SK-N-SH (cell line): ENCODE measurements around the gene COL4A2. TPM values are rescaled to one million over a fixed set of nuclear protein-coding genes. Genes with fewer than 3 reads are reported as not detected.

Experiments used
- CTCF ChIA-PET: fragments of 300-600, 350-600 bp; formaldehyde crosslinking; extraction: SDS; loops from one replicate; lab custom pipeline; 2021; lab: Yijun Ruan, JAX
- POLR2A ChIA-PET: fragments of 350-600 bp; sonication (Branson Sonifier 250); formaldehyde crosslinking; extraction: SDS; loops from one replicate; lab custom pipeline; 2020; ENCODE audit warnings: antibody characterized with exemption, inconsistent platforms; lab: Yijun Ruan, JAX
- DNase-seq: peaks from one replicate; pipeline ENCODE4 v3.0.0; 2012
- H2AFZ ChIP-seq: fragments of 200-600 bp; sonication (generic); 2 replicates; pipeline ENCODE4 v1.8.1; 2016; ENCODE audit warnings: antibody characterized with exemption, mild to moderate bottlenecking, low read depth
- H3F3A ChIP-seq: fragments of 200-600 bp; sonication (generic); replicated peaks from 2 replicates; pipeline ENCODE3; 2016; ENCODE audit warnings: antibody characterized with exemption, mild to moderate bottlenecking; ENCODE audit not compliant: insufficient read depth
- H3K27ac ChIP-seq, 2 experiments: fragments of 200-500 bp in 1 of 2; fragments of 200-600 bp in 1 of 2; sonication (Bioruptor generic) in 1 of 2; sonication (generic), shearing (Covaris generic) in 1 of 2; 2 replicates each; pipeline versions ENCODE4 v1.5.1 to v1.6.1; 2014 to 2016; ENCODE audit warnings: low read depth in 2 of 2, inconsistent platforms in 1 of 2, low read length in 1 of 2, mild to moderate bottlenecking in 1 of 2, mixed read lengths in 1 of 2
- H3K27me3 ChIP-seq: fragments of 200-600 bp; sonication (generic), shearing (Covaris generic); 2 replicates; pipeline ENCODE4 v1.6.1; 2016; ENCODE audit warnings: mixed run types; ENCODE audit not compliant: insufficient read depth
- H3K36me3 ChIP-seq, 2 experiments: fragments of 200-500 bp in 1 of 2; fragments of 200-600 bp in 1 of 2; sonication (Bioruptor generic) in 1 of 2; sonication (generic) in 1 of 2; replicated peaks in 1 of 2; 2 replicates each; pipeline versions ENCODE3 to v1.5.1; 2014 to 2016; ENCODE audit warnings: low read length in 1 of 2, mild to moderate bottlenecking in 1 of 2; ENCODE audit not compliant: insufficient read depth in 2 of 2, control insufficient read depth in 1 of 2
- H3K4me1 ChIP-seq, 2 experiments: fragments of 200-500 bp in 1 of 2; fragments of 200-600 bp in 1 of 2; sonication (Bioruptor generic) in 1 of 2; sonication (generic), shearing (Covaris generic) in 1 of 2; 2 replicates each; pipeline versions ENCODE4 v1.5.1 to v1.6.1; 2014 to 2016; ENCODE audit warnings: low read depth in 1 of 2, low read length in 1 of 2, mixed run types in 1 of 2; ENCODE audit not compliant: insufficient read depth in 2 of 2, control insufficient read depth in 1 of 2
- H3K4me2 ChIP-seq: fragments of 200-600 bp; sonication (generic), shearing (Covaris generic); 2 replicates; pipeline ENCODE4 v1.6.1; 2017; ENCODE audit warnings: mixed run types
- H3K4me3 ChIP-seq, 2 experiments: fragments of 200-500 bp in 1 of 2; fragments of 200-600 bp in 1 of 2; sonication (Bioruptor generic) in 1 of 2; sonication (generic), shearing (Covaris generic) in 1 of 2; 2 replicates each; pipeline versions ENCODE4 v1.5.1 to v1.8.1; 2014 to 2016; ENCODE audit warnings: low read depth in 2 of 2, inconsistent platforms in 1 of 2, low read length in 1 of 2, mild to moderate bottlenecking in 1 of 2, mixed read lengths in 1 of 2, moderate library complexity in 1 of 2
- H3K79me2 ChIP-seq: fragments of 200-600 bp; sonication (generic); 2 replicates; pipeline ENCODE4 v1.8.1; 2017; ENCODE audit warnings: mild to moderate bottlenecking; ENCODE audit not compliant: insufficient read depth
- H3K9ac ChIP-seq: fragments of 200-600 bp; sonication (generic); 2 replicates; pipeline ENCODE4 v1.6.1; 2017; ENCODE audit warnings: mixed run types
- H3K9me2 ChIP-seq: fragments of 200-600 bp; sonication (generic); 2 replicates; pipeline ENCODE4 v1.6.1; 2017; ENCODE audit warnings: mixed run types
- H3K9me3 ChIP-seq: fragments of 200-600 bp; sonication (generic); 2 replicates; pipeline ENCODE4 v1.6.1; 2017; ENCODE audit warnings: mixed run types, mild to moderate bottlenecking, moderate library complexity
- H4K20me1 ChIP-seq: fragments of 200-600 bp; sonication (generic); 2 replicates; pipeline ENCODE4 v1.6.1; 2017; ENCODE audit warnings: mild to moderate bottlenecking, mixed run types; ENCODE audit not compliant: insufficient read depth
- EP300 ChIP-seq, 2 experiments: IDR thresholded peaks; 2 replicates each; pipeline versions ENCODE4 v1.4.0 to v1.6.1; 2012; ENCODE audit warnings: borderline replicate concordance in 1 of 2, low read depth in 1 of 2, low read length in 1 of 2
- EZH2phosphoT487 ChIP-seq: fragments of 200-600 bp; sonication (generic); IDR thresholded peaks from 2 replicates; pipeline ENCODE4 v1.6.1; 2017; ENCODE audit warnings: low read depth, mixed run types, mild to moderate bottlenecking, antibody characterized with exemption, moderate library complexity, borderline replicate concordance
- FOXJ3 ChIP-seq: sonication (generic); formaldehyde crosslinking; IDR thresholded peaks from 2 replicates; pipeline ENCODE4 v1.5.1; 2020; ENCODE audit warnings: mild to moderate bottlenecking, missing genetic modification reagents
- MXI1 ChIP-seq: IDR thresholded peaks from 2 replicates; pipeline ENCODE4 v1.6.1; 2012; ENCODE audit warnings: mild to moderate bottlenecking, low read depth, low read length, improper control_type of control experiment
- NFIC ChIP-seq: IDR thresholded peaks from 2 replicates; pipeline ENCODE4 v1.4.0; 2012; ENCODE audit warnings: borderline replicate concordance
- PBX3 ChIP-seq: IDR thresholded peaks from 2 replicates; pipeline ENCODE4; 2012
- POLR2AphosphoS5 ChIP-seq: IDR thresholded peaks from 2 replicates; pipeline ENCODE4 v1.6.1; 2012; ENCODE audit warnings: low read depth, low read length
- RFX5 ChIP-seq: IDR thresholded peaks from 2 replicates; pipeline ENCODE4 v1.6.1; 2012; ENCODE audit warnings: mild to moderate bottlenecking, improper control_type of control experiment, low read length
- SMC3 ChIP-seq: IDR thresholded peaks from 2 replicates; pipeline ENCODE4 v1.6.1; 2012; ENCODE audit warnings: low read depth, low read length, improper control_type of control experiment
- TAF1 ChIP-seq: IDR thresholded peaks from 2 replicates; pipeline ENCODE4 v1.6.1; 2012; ENCODE audit warnings: low read depth, mild to moderate bottlenecking, low read length, moderate library complexity, borderline replicate concordance
- USF2 ChIP-seq: fragments of 150-350 bp; IDR thresholded peaks from 2 replicates; pipeline ENCODE4 v1.6.1; 2017; ENCODE audit warnings: antibody characterized with exemption, low read length, low read depth, borderline replicate concordance
- WGBS: methylation state at CpG from one replicate; pipeline ENCODE4 v1.1.6; 2017; ENCODE audit warnings: low lambda C conversion rate; 5-methylcytosine and 5-hydroxymethylcytosine counted together
- polyA plus RNA-seq, 3 experiments: library from polyadenylated mRNA; depleted of rRNA; stranded (reverse); fragments of >200 nt; gene quantifications; 2 replicates each; pipeline ENCODE4 v1.2.3, GENCODE V29; 2012

The COL4A2 gene
- polyA plus RNA-seq, 1 of the 3 experiments (the other 2 are of a cell fraction) = 137 TPM

- CTCF ChIA-PET = interaction anchor here (0.8 to 1.2 kb wide), 3 partner anchors 40 to 169 kb away, joined by 3 to 5 read pairs (median 3); no protein-coding TSS in a partner anchor
- no peak for TF ChIP-seq TAF1
- no peak for TF ChIP-seq EZH2phosphoT487
- TF ChIP-seq SMC3 = no peak
- TF ChIP-seq RFX5 = no peak
- no peak for TF ChIP-seq USF2
- TF ChIP-seq MXI1 = no peak
- TF ChIP-seq EP300 (IDR thresholded peaks at IDR 0.05; ENCODE audit: borderline replicate concordance in 1 of 2, low read depth in 1 of 2, low read length in 1 of 2) = no peak
- TF ChIP-seq FOXJ3 (CRISPR knock-in tag) = no peak
- TF ChIP-seq POLR2AphosphoS5 = no peak
- TF ChIP-seq, all 33 proteins: peak for 0
- H4K20me1 ChIP-seq = no peaks in the 10 kb centered on the region
- H3K4me2 ChIP-seq = no peak overlapping the region
- POLR2A ChIA-PET = no interaction called here
- H3K9me2 ChIP-seq = no peaks in the 10 kb centered on the region
- H3K9me3 ChIP-seq = no peaks in the 10 kb centered on the region
- peaks cover 42% of the 10 kb centered on the region for H3K79me2 ChIP-seq
- H3K27ac ChIP-seq = no peak overlapping the region; a peak in 1 of 4 replicates
- no peak for DNase-seq
- no peak overlapping the region for H2AFZ ChIP-seq
- whole genome bisulfite sequencing = 92% methylated on average over 8 of the region's 8 CpGs
- H3K4me1 ChIP-seq = peaks cover 16 to 29% of the 10 kb centered on the region in 2 experiments; a peak in 3 of 4 replicates
- H3K36me3 ChIP-seq = peaks cover 0 to 27% of the 10 kb centered on the region in 2 experiments
- no peaks in the 10 kb centered on the region for H3F3A ChIP-seq
- H3K27me3 ChIP-seq = no peaks in the 10 kb centered on the region
- H3K9ac ChIP-seq = no peak overlapping the region
- no peak overlapping the region for H3K4me3 ChIP-seq
These were observed 108.6 kb downstream of the COL4A2 start for GRCh38 chr13:110415669-110416068.

GRCh38 chr13:110416131-110417025 lies 109.3 kb downstream of the COL4A2 start:
- 78% methylated on average over 7 of the region's 7 CpGs for WGBS
- H3K4me1 ChIP-seq = peaks cover 11 to 29% of the 10 kb centered on the region in 2 experiments; a peak in 3 of 4 replicates
- TF ChIP-seq PBX3 (no peak), USF2 (no peak), NFIC (no peak)
- no peak overlapping the region for H3K4me2 ChIP-seq
- no peak overlapping the region for H3K9ac ChIP-seq
- H2AFZ ChIP-seq = no peak overlapping the region
- peaks cover 0 to 27% of the 10 kb centered on the region in 2 experiments for H3K36me3 ChIP-seq
- ChIA-PET CTCF (interaction anchor here (0.8 to 1.9 kb wide), 4 partner anchors 15 to 195 kb away, joined by 3 to 6 read pairs (median 4); no protein-coding TSS in a partner anchor), POLR2A (no interaction called here)
- no peaks in the 10 kb centered on the region for H4K20me1 ChIP-seq
- no peaks in the 10 kb centered on the region for H3K9me3 ChIP-seq
- H3F3A ChIP-seq = no peaks in the 10 kb centered on the region
- no peaks in the 10 kb centered on the region for H3K9me2 ChIP-seq
- peak overlapping the region in 1 of 2 experiments; percentile 50; a peak in 2 of 4 replicates for H3K27ac ChIP-seq
- no peak overlapping the region for H3K4me3 ChIP-seq
- H3K79me2 ChIP-seq = peaks cover 35% of the 10 kb centered on the region
- no peaks in the 10 kb centered on the region for H3K27me3 ChIP-seq
- DNase-seq = no peak
